GM19035 (cell line): ENCODE data around the gene PPP1R1A.

ENCODE experiments used
- ATAC-seq: cut with Tn5 transposase; IDR thresholded peaks from one replicate; pipeline ENCODE4 v1.9.1; 2021; ENCODE audit not compliant: unreplicated experiment

The PPP1R1A gene

GRCh38 chr12:54603872-54604271 lies 15.4 kb upstream of the PPP1R1A start:
- no peak for ATAC-seq

- peak; percentile 88 for ATAC-seq
Observed at GRCh38 chr12:54603173-54603814, 14.8 kb upstream of the PPP1R1A start.

DNA sequence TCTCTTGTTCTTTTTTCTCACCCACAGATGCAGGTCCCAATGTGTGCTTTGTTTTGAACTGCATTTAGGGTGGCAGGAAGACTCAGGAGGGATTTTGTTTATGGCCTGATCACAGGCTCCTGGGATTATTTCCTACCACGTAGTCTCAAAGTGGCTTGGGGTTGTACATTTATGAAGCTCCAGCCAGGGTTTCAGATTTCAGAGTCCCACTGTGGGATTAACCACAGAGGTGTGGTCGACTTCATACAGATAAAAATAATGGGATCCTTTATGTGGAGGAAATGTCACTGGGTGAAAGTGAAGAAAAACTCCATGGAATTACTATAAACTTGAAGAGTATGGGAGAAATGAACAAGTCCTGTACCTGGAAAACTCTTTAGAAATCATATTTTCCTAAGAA lies 14.2 kb upstream of the PPP1R1A start:
- ATAC-seq, result no peak

DNA sequence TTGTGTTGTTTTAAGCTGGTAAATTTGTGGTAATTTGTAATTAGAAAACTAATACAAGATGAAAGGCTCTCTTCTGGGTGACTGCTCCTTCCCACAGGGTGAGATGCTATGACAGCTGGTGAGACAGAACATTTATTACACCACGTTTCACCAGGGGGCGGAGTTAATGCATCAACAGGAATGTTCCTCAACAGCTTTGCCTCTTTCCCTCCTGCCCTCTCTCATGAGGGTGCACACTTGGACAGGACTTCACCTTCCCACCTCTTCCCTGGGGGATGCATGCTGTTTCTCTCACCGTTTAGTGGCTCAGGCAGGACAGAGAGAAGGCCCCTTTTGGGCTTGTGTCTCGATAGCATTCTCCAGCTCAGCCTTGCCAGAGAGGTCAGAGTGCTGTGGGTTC lies 13.4 kb upstream of the PPP1R1A start:
- ATAC-seq, result no peak

DNA sequence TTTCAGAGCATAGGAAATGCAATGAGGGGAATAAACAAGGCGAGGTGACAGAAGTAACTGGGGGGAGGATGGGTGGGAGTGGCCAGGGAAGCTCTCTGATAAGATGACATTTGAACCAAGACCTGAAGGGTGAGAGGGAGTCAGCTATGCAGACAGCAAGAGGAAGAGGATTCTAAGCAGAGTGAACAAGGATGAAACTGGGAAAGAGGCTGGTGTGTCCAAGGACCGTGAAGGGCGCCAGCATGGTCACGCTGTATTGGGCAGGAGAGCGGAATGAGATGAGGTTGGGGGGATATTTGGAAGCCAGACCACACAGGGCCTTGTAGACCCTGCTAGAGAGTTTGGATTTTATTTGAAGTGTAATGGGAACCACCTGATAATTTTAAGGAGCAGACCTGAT lies 10.5 kb upstream of the PPP1R1A start:
- ATAC-seq, result no peak

GRCh38 chr12:54596526-54596946 lies 8.1 kb upstream of the PPP1R1A start:
- no peak for ATAC-seq

DNA sequence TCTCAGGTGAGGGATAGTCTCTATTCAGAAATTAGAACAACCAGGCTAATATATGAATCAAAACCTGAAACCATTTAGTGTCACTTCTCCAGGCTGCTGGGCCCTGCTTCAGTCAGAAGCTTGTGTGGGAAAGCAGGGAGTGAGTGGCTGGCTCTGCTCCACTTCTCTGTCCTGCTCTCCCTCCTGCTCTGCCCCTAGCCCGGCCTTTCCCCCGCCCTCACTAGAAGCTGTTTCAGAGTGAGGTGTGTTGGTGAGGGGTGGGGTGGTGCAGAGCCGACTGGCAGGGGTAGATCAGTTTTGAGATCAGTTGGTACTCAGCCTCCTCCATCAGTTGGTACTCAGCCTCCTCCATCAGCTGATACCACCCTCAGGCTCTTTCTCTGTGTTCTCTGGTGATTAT lies 7.0 kb upstream of the PPP1R1A start:
- no peak for ATAC-seq

- no peak for ATAC-seq
Observed at GRCh38 chr12:54593725-54594124, 5.3 kb upstream of the PPP1R1A start.

- ATAC-seq, result no peak
Observed at GRCh38 chr12:54593135-54593534, 4.7 kb upstream of the PPP1R1A start.

- no peak for ATAC-seq
Observed at GRCh38 chr12:54592316-54592715, 3.9 kb upstream of the PPP1R1A start.

GRCh38 chr12:54590978-54591591 lies 2.6 kb upstream of the PPP1R1A start:
- no peak for ATAC-seq

GRCh38 chr12:54589964-54590363 lies 1.5 kb upstream of the PPP1R1A start:
- no peak for ATAC-seq

DNA sequence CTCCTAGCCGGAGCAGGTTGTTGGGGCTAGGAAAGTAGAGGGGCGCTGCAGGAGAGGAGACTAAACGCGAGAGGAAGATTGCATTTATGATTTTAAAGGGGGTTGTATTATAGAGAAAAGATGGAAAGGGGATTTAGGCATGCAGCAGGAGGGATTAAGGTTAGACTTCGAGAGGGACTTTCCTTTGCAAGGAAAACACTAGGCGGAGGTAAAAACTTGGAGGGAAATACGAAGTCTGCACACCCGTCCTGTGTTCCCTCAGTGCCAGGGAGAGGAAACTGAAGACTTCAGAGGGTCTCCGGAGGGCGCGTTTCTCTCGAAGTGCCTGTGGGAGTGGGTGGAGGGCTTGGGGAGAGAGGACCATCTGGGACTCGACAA lies 420 bp upstream of the PPP1R1A start:
- no peak for ATAC-seq

GRCh38 chr12:54587315-54587873 lies 1.1 kb downstream of the PPP1R1A start:
- ATAC-seq, result no peak

- ATAC-seq, result no peak
Observed at GRCh38 chr12:54586620-54587019, 1.8 kb downstream of the PPP1R1A start.

GRCh38 chr12:54585243-54585642 lies 3.2 kb downstream of the PPP1R1A start:
- ATAC-seq, result no peak

DNA sequence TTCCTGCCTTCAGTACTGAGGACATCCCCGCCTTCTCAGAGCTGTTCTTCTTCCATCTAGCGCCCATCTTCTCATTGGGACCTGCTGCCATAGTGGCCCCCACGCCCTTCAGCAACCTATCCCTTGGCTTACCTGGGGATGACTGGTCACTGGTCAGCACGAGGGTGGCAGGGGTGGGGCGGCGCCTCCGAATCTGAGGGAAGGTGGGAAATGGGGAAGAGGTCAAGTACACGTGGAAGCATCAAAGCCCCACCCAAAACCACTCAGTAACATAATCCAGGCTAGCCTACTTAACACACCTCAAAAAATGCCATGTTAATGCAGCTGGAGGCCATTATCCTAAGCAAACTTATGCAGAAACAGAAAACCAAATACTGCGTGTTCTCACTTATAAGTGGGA lies 4.3 kb downstream of the PPP1R1A start:
- ATAC-seq, result no peak

DNA sequence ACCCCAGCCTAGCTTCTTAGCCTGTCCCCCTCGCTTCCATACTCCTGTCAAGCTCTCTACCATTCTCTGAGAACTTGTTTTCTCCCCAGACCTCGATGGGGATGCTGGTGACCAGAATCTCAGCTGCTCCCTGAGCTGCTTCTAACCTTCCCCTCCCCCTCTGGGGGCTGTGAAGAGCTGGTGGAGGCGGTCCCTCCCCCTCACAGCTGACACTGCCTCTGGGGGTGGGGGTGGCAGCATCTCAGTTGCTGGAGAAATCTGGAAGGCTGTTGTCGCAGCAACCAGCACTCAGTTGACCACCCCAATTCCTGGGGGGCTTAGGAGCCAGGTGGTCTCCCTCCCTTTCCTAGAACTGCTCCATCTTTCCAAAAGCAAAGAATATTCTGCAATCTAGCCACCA lies 4.7 kb downstream of the PPP1R1A start:
- no peak for ATAC-seq

DNA sequence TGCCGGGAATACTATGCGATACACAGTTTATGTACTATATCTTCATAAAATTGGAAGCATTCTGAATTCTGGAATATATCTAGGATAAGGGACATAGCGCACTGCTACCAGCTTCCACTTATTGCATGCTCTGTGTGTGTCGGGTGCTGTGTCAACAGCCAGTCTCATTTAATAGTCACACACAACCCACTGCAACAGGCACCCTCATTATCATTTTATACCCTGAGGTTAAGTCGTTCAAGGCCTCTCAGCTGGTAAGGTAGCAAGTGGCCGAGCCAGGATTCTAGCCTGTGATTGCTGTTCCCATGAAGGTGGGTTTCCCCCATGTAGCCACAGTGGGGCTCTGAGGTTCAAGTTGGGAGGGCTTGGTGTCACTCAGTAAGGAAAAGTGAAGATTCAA lies 7.0 kb downstream of the PPP1R1A start:
- no peak for ATAC-seq

DNA sequence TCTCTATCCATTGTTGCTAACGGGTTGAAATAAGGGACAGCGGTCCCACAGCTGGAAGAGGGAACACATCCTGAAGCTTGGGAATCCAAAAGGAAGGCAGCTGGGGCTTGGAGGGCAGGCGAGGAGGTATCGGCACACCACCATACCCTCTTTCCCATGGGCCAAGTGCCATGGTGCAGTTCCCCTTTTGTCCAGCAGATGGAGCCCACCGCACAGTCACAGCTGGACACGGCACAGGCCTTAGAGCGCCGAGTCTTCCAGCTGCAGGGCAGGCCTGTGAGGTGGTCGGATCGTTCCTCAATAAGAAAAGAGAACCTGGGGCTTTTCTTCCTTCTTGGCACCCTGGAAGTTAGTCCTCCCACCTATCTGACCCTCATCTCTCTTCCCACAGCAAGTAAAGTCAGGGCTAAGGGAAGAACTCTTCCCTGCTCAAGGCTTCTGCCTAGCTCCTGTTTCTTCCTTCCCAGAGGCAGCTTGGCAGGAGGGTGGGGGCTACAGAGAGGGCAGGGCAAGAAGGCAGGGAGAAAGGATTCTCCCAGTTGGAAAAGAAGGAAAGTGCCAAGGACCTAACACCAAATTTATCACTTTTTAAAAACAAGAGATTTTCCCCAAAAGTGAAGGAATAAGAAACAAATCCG lies 8.6 kb downstream of the PPP1R1A start:
- peak; percentile 97 for ATAC-seq

- ATAC-seq, result peak; percentile 24
Observed at GRCh38 chr12:54579258-54579657, 9.2 kb downstream of the PPP1R1A start.

GRCh38 chr12:54578778-54579177 lies 9.7 kb downstream of the PPP1R1A start:
- ATAC-seq, result no peak
